Measurements from ENCODE around the gene CLEC7A. TPM values are rescaled to one million over a fixed set of nuclear protein-coding genes. Genes with fewer than 3 reads are reported as not detected.

The CLEC7A gene
- total RNA-seq, 2 experiments from 2014 or later, result not detected

- no peak overlapping the region for H3K27ac Mint-ChIP-seq
- CTCF ChIA-PET, result interaction anchor here (0.6 to 0.9 kb wide), 2 partner anchors 17 to 593 kb away, joined by 3 to 4 read pairs; no protein-coding TSS in a partner anchor
- H3K9me3 Mint-ChIP-seq (ENCODE audit: low read depth), result no peaks in the 10 kb centered on the region
- no peaks in the 10 kb centered on the region for H3K4me1 Mint-ChIP-seq
- H3K27me3 Mint-ChIP-seq, result peaks cover 2% of the 10 kb centered on the region
- no peak overlapping the region for H3K4me3 Mint-ChIP-seq
- DNase-seq (no peak), ATAC-seq (no peak)
- intact Hi-C loops (cut with DNase I, micrococcal nuclease), result no loop called here
- POLR2A ChIA-PET, result no interaction called here
- no peaks in the 10 kb centered on the region for H3K36me3 Mint-ChIP-seq (ENCODE audit: low read depth)
These were observed 30.8 kb upstream of the CLEC7A start for GRCh38 chr12:10160617-10161385.

- ChIA-PET POLR2A (no interaction called here), CTCF (interaction anchor here (0.9 to 1.7 kb wide), 5 partner anchors 9 to 345 kb away, joined by 3 to 7 read pairs (median 5); no protein-coding TSS in a partner anchor)
- no peaks in the 10 kb centered on the region for H3K4me1 Mint-ChIP-seq
- H3K4me3 Mint-ChIP-seq, result no peak overlapping the region
- H3K27me3 Mint-ChIP-seq, result peaks cover 2% of the 10 kb centered on the region
- DNase-seq (no peak), ATAC-seq (no peak)
- no peaks in the 10 kb centered on the region for H3K36me3 Mint-ChIP-seq (ENCODE audit: low read depth)
- H3K27ac Mint-ChIP-seq, result no peak overlapping the region
- H3K9me3 Mint-ChIP-seq (ENCODE audit: low read depth), result no peaks in the 10 kb centered on the region
- intact Hi-C loops (cut with DNase I, micrococcal nuclease), result no loop called here
These were observed 29.3 kb upstream of the CLEC7A start for GRCh38 chr12:10159280-10159679.

- H3K9me3 Mint-ChIP-seq (ENCODE audit: low read depth), result no peaks in the 10 kb centered on the region
- no peak overlapping the region for H3K27ac Mint-ChIP-seq
- H3K27me3 Mint-ChIP-seq, result peaks cover 7% of the 10 kb centered on the region
- CTCF ChIA-PET, result interaction anchor here (1.1 to 1.7 kb wide), 4 partner anchors 8 to 345 kb away, joined by 3 to 6 read pairs (median 4); no protein-coding TSS in a partner anchor
- peaks cover 7% of the 10 kb centered on the region for H3K4me1 Mint-ChIP-seq
- intact Hi-C loops (cut with DNase I, micrococcal nuclease), result no loop called here
- no peak for DNase-seq
- H3K4me3 Mint-ChIP-seq, result no peak overlapping the region
- H3K36me3 Mint-ChIP-seq (ENCODE audit: low read depth), result no peaks in the 10 kb centered on the region
- POLR2A ChIA-PET, result no interaction called here
- ATAC-seq, result no peak
These were observed 28.4 kb upstream of the CLEC7A start for GRCh38 chr12:10158406-10158805.

GRCh38 chr12:10155966-10156365, 26.0 kb upstream of the CLEC7A start:
- intact Hi-C loops (cut with DNase I, micrococcal nuclease), result no loop called here
- peaks cover 9% of the 10 kb centered on the region for H3K4me1 Mint-ChIP-seq
- CTCF ChIA-PET, result interaction anchor here (1.4 kb wide), 1 partner anchor 14 kb away, joined by 4 read pairs; no protein-coding TSS in a partner anchor
- POLR2A ChIA-PET, result no interaction called here
- DNase-seq, result no peak
- H3K27ac Mint-ChIP-seq, result no peak overlapping the region
- no peak for ATAC-seq
- H3K4me3 Mint-ChIP-seq, result no peak overlapping the region
- H3K9me3 Mint-ChIP-seq (ENCODE audit: low read depth), result no peaks in the 10 kb centered on the region
- peaks cover 7% of the 10 kb centered on the region for H3K27me3 Mint-ChIP-seq
- H3K36me3 Mint-ChIP-seq (ENCODE audit: low read depth), result no peaks in the 10 kb centered on the region

- DNase-seq (no peak), ATAC-seq (no peak)
- Mint-ChIP-seq H3K27me3 (peaks cover 7% of the 10 kb centered on the region), H3K4me3 (peak overlapping the region; percentile 78), H3K9me3 (ENCODE audit: low read depth) (no peaks in the 10 kb centered on the region), H3K36me3 (ENCODE audit: low read depth) (no peaks in the 10 kb centered on the region), H3K4me1 (peaks cover 9% of the 10 kb centered on the region), H3K27ac (no peak overlapping the region)
- POLR2A ChIA-PET, result no interaction called here
- intact Hi-C loops (cut with DNase I, micrococcal nuclease), result loop anchor here (5.0 kb wide), 2 partner anchors 58 to 408 kb away; partner anchors contain the start of gene GABARAPL1 (in 1 of the 2)
- CTCF ChIA-PET, result interaction anchor here (0.8 to 1.3 kb wide), 8 partner anchors 8 to 54 kb away, joined by 3 to 9 read pairs (median 3); partner anchors contain the start of gene OLR1
These were observed 24.1 kb upstream of the CLEC7A start for GRCh38 chr12:10154145-10154496.

GRCh38 chr12:10153271-10154144, 23.5 kb upstream of the CLEC7A start:
- DNase-seq (peak; percentile 71), ATAC-seq (peak; percentile 76)
- peak overlapping the region; percentile 78 for H3K4me3 Mint-ChIP-seq
- no peaks in the 10 kb centered on the region for H3K9me3 Mint-ChIP-seq (ENCODE audit: low read depth)
- H3K36me3 Mint-ChIP-seq (ENCODE audit: low read depth), result no peaks in the 10 kb centered on the region
- H3K27ac Mint-ChIP-seq, result peak overlapping the region; percentile 47
- peaks cover 9% of the 10 kb centered on the region for H3K4me1 Mint-ChIP-seq
- CTCF ChIA-PET, result interaction anchor here (0.6 to 2.0 kb wide), 34 partner anchors 9 to 822 kb away, joined by 3 to 20 read pairs (median 4); partner anchors contain the start of genes CLEC12B and OLR1
- POLR2A ChIA-PET, result no interaction called here
- intact Hi-C loops (cut with DNase I, micrococcal nuclease), result loop anchor here (1.0 to 5.0 kb wide), 4 partner anchors 37 to 409 kb away; partner anchors contain the start of gene GABARAPL1 (in 1 of the 2)
- peaks cover 7% of the 10 kb centered on the region for H3K27me3 Mint-ChIP-seq

- ChIA-PET CTCF (interaction anchor here (0.6 to 2.0 kb wide), 5 partner anchors 40 to 409 kb away, joined by 3 to 8 read pairs (median 3); no protein-coding TSS in a partner anchor), POLR2A (no interaction called here)
- ATAC-seq (no peak), DNase-seq (no peak)
- no peaks in the 10 kb centered on the region for H3K36me3 Mint-ChIP-seq (ENCODE audit: low read depth)
- intact Hi-C loops (cut with DNase I, micrococcal nuclease), result loop anchor here (5.0 kb wide), 2 partner anchors 61 to 411 kb away; partner anchors contain the start of gene GABARAPL1 (in 1 of the 2)
- no peaks in the 10 kb centered on the region for H3K9me3 Mint-ChIP-seq (ENCODE audit: low read depth)
- H3K27ac Mint-ChIP-seq, result no peak overlapping the region
- H3K27me3 Mint-ChIP-seq, result peaks cover 7% of the 10 kb centered on the region
- no peak overlapping the region for H3K4me3 Mint-ChIP-seq
- H3K4me1 Mint-ChIP-seq, result peaks cover 16% of the 10 kb centered on the region
These were observed 21.6 kb upstream of the CLEC7A start for GRCh38 chr12:10151621-10152020.

GRCh38 chr12:10147714-10148403, 17.9 kb upstream of the CLEC7A start:
- no peak overlapping the region for H3K4me3 Mint-ChIP-seq
- H3K4me1 Mint-ChIP-seq, result peaks cover 7% of the 10 kb centered on the region
- CTCF ChIA-PET, result interaction anchor here (0.7 kb wide), 1 partner anchor 401 kb away, joined by 3 read pairs; no protein-coding TSS in a partner anchor
- no peaks in the 10 kb centered on the region for H3K27me3 Mint-ChIP-seq
- no peak overlapping the region for H3K27ac Mint-ChIP-seq
- H3K9me3 Mint-ChIP-seq (ENCODE audit: low read depth), result no peaks in the 10 kb centered on the region
- no peaks in the 10 kb centered on the region for H3K36me3 Mint-ChIP-seq (ENCODE audit: low read depth)
- intact Hi-C loops (cut with DNase I, micrococcal nuclease), result loop anchor here (2.0 to 10.0 kb wide), 3 partner anchors 399 to 527 kb away; partner anchors contain the start of gene STYK1 (in 1 of the 2)
- DNase-seq (no peak), ATAC-seq (peak; percentile 77)
- POLR2A ChIA-PET, result no interaction called here

- Mint-ChIP-seq H3K36me3 (ENCODE audit: low read depth) (no peaks in the 10 kb centered on the region), H3K4me1 (peaks cover 7% of the 10 kb centered on the region), H3K27me3 (peaks cover 2% of the 10 kb centered on the region), H3K9me3 (ENCODE audit: low read depth) (no peaks in the 10 kb centered on the region), H3K4me3 (no peak overlapping the region), H3K27ac (no peak overlapping the region)
- ATAC-seq (no peak), DNase-seq (no peak)
- intact Hi-C loops (cut with DNase I, micrococcal nuclease), result loop anchor here (5.0 to 10.0 kb wide), 3 partner anchors 111 to 508 kb away; partner anchors contain the start of genes CLEC12B (in 1 of the 2) and CLEC9A (in 1 of the 2)
- ChIA-PET CTCF (interaction anchor here (0.5 to 2.6 kb wide), 9 partner anchors 10 to 1345 kb away, joined by 3 to 13 read pairs (median 4); no protein-coding TSS in a partner anchor), POLR2A (no interaction called here)
These were observed 13.1 kb upstream of the CLEC7A start for GRCh38 chr12:10142976-10143589.

GRCh38 chr12:10140001-10140400, 10.0 kb upstream of the CLEC7A start:
- no peak overlapping the region for H3K27ac Mint-ChIP-seq
- no peak overlapping the region for H3K4me3 Mint-ChIP-seq
- ATAC-seq (no peak), DNase-seq (peak; percentile 66)
- H3K27me3 Mint-ChIP-seq, result peaks cover 2% of the 10 kb centered on the region
- ChIA-PET POLR2A (no interaction called here), CTCF (interaction anchor here (0.5 to 3.8 kb wide), 22 partner anchors 10 to 432 kb away, joined by 3 to 25 read pairs (median 4); partner anchors contain the start of genes CLEC12B and CLEC7A)
- peaks cover 2% of the 10 kb centered on the region for H3K4me1 Mint-ChIP-seq
- H3K9me3 Mint-ChIP-seq (ENCODE audit: low read depth), result no peaks in the 10 kb centered on the region
- H3K36me3 Mint-ChIP-seq (ENCODE audit: low read depth), result no peaks in the 10 kb centered on the region
- intact Hi-C loops (cut with DNase I, micrococcal nuclease), result loop anchor here (1.0 to 10.0 kb wide), 7 partner anchors 106 to 505 kb away; partner anchors contain the start of genes CLEC12B (in 1 of the 2) and CLEC9A (in 1 of the 2)

Data from activated CD4-positive, alpha-beta T cell treated with anti-CD3 and anti-CD28 coated beads for 36 hours (primary cell).